HG03469 (cell line): Measurements from ENCODE around the gene PTPN13.

Experiments
- ATAC-seq: cut with Tn5 transposase; IDR thresholded peaks from one replicate; pipeline ENCODE4 v1.9.1; 2021; ENCODE audit warnings: mild to moderate bottlenecking, moderate library complexity, moderate number of reproducible peaks; ENCODE audit not compliant: unreplicated experiment

PTPN13 gene

GRCh38 chr4:86853209-86853608 is 259.1 kb downstream of the PTPN13 start:
- no peak for ATAC-seq

- no peak for ATAC-seq
These were observed 261.5 kb downstream of the PTPN13 start for GRCh38 chr4:86855572-86855971.

DNA sequence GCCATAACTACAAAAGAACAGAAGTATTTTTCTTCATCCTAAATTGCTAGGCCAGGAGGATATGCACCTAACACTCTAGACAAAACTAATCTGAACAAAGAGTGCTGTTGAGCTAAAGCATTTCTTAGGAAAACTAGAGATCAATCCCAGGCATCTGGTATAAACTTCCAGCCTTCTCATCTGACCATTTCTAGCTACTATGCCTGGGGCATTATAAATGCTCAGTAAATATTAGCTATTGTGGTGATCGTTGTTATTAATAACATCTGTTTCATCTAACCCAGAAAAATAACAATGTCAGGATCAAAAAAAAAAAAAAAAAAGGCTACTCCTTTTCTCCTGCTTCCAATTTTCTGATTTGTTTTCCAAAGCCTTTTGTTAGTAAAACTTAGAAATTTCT is 262.8 kb downstream of the PTPN13 start:
- no peak for ATAC-seq

GRCh38 chr4:86857341-86858052 is 263.4 kb downstream of the PTPN13 start:
- no peak for ATAC-seq
